Measurements from ENCODE around the gene PTPRA. TPM values are rescaled to one million over a fixed set of nuclear protein-coding genes. Genes with fewer than 3 reads are reported as not detected.
"Not testable (repeated sequence)": the region's sequence is repeated elsewhere in the genome, so short reads cannot be mapped to it uniquely, and the experiment has no call there.

PTPRA gene
- total and polyA plus RNA-seq, 2 donors from 2014 or later = 33.1 to 70.3 TPM

- Histone ChIP-seq H3K4me3 (ENCODE audit: low read length in 3 of 3) (no peak overlapping the region), H3K27me3 (ENCODE audit: control insufficient read depth, insufficient read depth, low read length) (peaks cover 3% of the 10 kb centered on the region), H3K27ac (ENCODE audit: low read depth in 2 of 2, low read length in 2 of 2) (no peak overlapping the region), H3K9me3 (ENCODE audit: control insufficient read depth in 2 of 3, insufficient read depth in 1 of 3, low read length in 3 of 3) (no peaks in the 10 kb centered on the region), H3K9ac (ENCODE audit: low read length in 3 of 3) (no peak overlapping the region), H3K36me3 (ENCODE audit: control insufficient read depth in 2 of 3, insufficient read depth in 3 of 3, low read length in 3 of 3) (no peaks in the 10 kb centered on the region), H3K4me1 (ENCODE audit: control insufficient read depth in 2 of 3, insufficient read depth in 2 of 3, low read depth in 1 of 3, low read length in 3 of 3) (no peaks in the 10 kb centered on the region)
- DNase-seq (peak in 1 of 5 donors; percentile 68), FAIRE-seq (no peak)
- intact Hi-C loops (cut with DNase I) = no loop called here
- TF ChIP-seq CTCF (IDR thresholded peaks at IDR 0.05; ENCODE audit: borderline replicate concordance, extremely low read depth, insufficient read depth) = no peak
Measured at GRCh38 chr20:3072530-3073250, 199.4 kb downstream of the PTPRA start.

- H3K27me3 ChIP-seq (ENCODE audit: control insufficient read depth, insufficient read depth, low read length); H3K36me3 ChIP-seq (ENCODE audit: control insufficient read depth in 2 of 3, insufficient read depth in 3 of 3, low read length in 3 of 3); FAIRE-seq; H3K4me1 ChIP-seq (ENCODE audit: control insufficient read depth in 2 of 3, insufficient read depth in 2 of 3, low read depth in 1 of 3, low read length in 3 of 3); H3K27ac ChIP-seq (ENCODE audit: low read depth in 2 of 2, low read length in 2 of 2); intact Hi-C loops (cut with DNase I); H3K9ac ChIP-seq (ENCODE audit: low read length in 3 of 3); H3K4me3 ChIP-seq (ENCODE audit: low read length in 3 of 3); H3K9me3 ChIP-seq (ENCODE audit: control insufficient read depth in 2 of 3, insufficient read depth in 1 of 3, low read length in 3 of 3); DNase-seq: not testable (repeated sequence)
Measured at GRCh38 chr20:3073251-3073643, 200.0 kb downstream of the PTPRA start.

GRCh38 chr20:3074812-3075211, 201.5 kb downstream of the PTPRA start:
- intact Hi-C loops (cut with DNase I) = no loop called here
- no peaks in the 10 kb centered on the region for H3K4me1 ChIP-seq (ENCODE audit: control insufficient read depth in 2 of 3, insufficient read depth in 2 of 3, low read depth in 1 of 3, low read length in 3 of 3)
- no peak overlapping the region for H3K9ac ChIP-seq (ENCODE audit: low read length in 3 of 3)
- H3K27me3 ChIP-seq (ENCODE audit: control insufficient read depth, insufficient read depth, low read length) = peaks cover 6% of the 10 kb centered on the region
- H3K9me3 ChIP-seq (ENCODE audit: control insufficient read depth in 2 of 3, insufficient read depth in 1 of 3, low read length in 3 of 3) = no peaks in the 10 kb centered on the region
- DNase-seq (no peak), FAIRE-seq (no peak)
- no peaks in the 10 kb centered on the region for H3K36me3 ChIP-seq (ENCODE audit: control insufficient read depth in 2 of 3, insufficient read depth in 3 of 3, low read length in 3 of 3)
- H3K4me3 ChIP-seq (ENCODE audit: low read length in 3 of 3) = no peak overlapping the region
- TF ChIP-seq CTCF (IDR thresholded peaks at IDR 0.05; ENCODE audit: borderline replicate concordance, extremely low read depth, insufficient read depth) = no peak
- H3K27ac ChIP-seq (ENCODE audit: low read depth in 2 of 2, low read length in 2 of 2) = no peak overlapping the region

- H3K9ac ChIP-seq (ENCODE audit: low read length in 3 of 3); H3K9me3 ChIP-seq (ENCODE audit: control insufficient read depth in 2 of 3, insufficient read depth in 1 of 3, low read length in 3 of 3); H3K27me3 ChIP-seq (ENCODE audit: control insufficient read depth, insufficient read depth, low read length); H3K36me3 ChIP-seq (ENCODE audit: control insufficient read depth in 2 of 3, insufficient read depth in 3 of 3, low read length in 3 of 3); intact Hi-C loops (cut with DNase I); H3K27ac ChIP-seq (ENCODE audit: low read depth in 2 of 2, low read length in 2 of 2); DNase-seq; FAIRE-seq; H3K4me1 ChIP-seq (ENCODE audit: control insufficient read depth in 2 of 3, insufficient read depth in 2 of 3, low read depth in 1 of 3, low read length in 3 of 3); H3K4me3 ChIP-seq (ENCODE audit: low read length in 3 of 3): not testable (repeated sequence)
Measured at GRCh38 chr20:3075315-3075714, 202.0 kb downstream of the PTPRA start.
